Activated B cell treated with CpG ODN at 0.5 μM for 24 hours (primary cell): ENCODE measurements around the gene BCCIP. TPM values are rescaled to one million over a fixed set of nuclear protein-coding genes. Genes with fewer than 3 reads are reported as not detected.

Source experiments
- ATAC-seq: fragments of 200-7000 bp; cut with Tn5 transposase; one replicate; pipeline ENCODE4 v1.10.0; 2021; ENCODE audit warnings: low read depth, mild to moderate bottlenecking, moderate library complexity
- CTCF ChIA-PET: fragments of 350-600 bp; sonication (Branson Sonifier 250); formaldehyde crosslinking; loops from one replicate; lab custom pipeline; 2021; ENCODE audit warnings: antibody characterized with exemption; lab: Charles Lee
- POLR2A ChIA-PET: fragments of 350-600 bp; sonication (Branson Sonifier 250); formaldehyde crosslinking; loops from one replicate; lab custom pipeline; 2021; ENCODE audit warnings: antibody characterized with exemption; lab: Charles Lee
- DNase-seq: peaks from one replicate; pipeline ENCODE4 v3.0.0; 2022
- H3K27ac Mint-ChIP-seq: one replicate; pipeline ENCODE4 v1.8.0; 2020; ENCODE audit warnings: mixed read lengths
- H3K27me3 Mint-ChIP-seq: one replicate; pipeline ENCODE4 v1.8.0; 2021; ENCODE audit warnings: mixed read lengths
- H3K36me3 Mint-ChIP-seq: one replicate; pipeline ENCODE4 v1.8.0; 2021; ENCODE audit warnings: low read depth, mixed read lengths
- H3K4me1 Mint-ChIP-seq: one replicate; pipeline ENCODE4 v1.8.0; 2021; ENCODE audit warnings: mixed read lengths
- H3K4me3 Mint-ChIP-seq: one replicate; pipeline ENCODE4 v1.8.0; 2020; ENCODE audit warnings: mild to moderate bottlenecking, mixed read lengths
- H3K9me3 Mint-ChIP-seq: one replicate; pipeline ENCODE4 v1.8.0; 2020; ENCODE audit warnings: mixed read lengths
- intact Hi-C: fragments of 100-400 bp; cut with micrococcal nuclease; formaldehyde crosslinking; loops from one replicate; pipeline ENCODE4 v1.15.1; 2024
- total RNA-seq: library from RNA; stranded (reverse); gene quantifications from 2 replicates; pipeline ENCODE4 v1.2.3, GENCODE V29; 2022
- TF ChIP-seq, protein P1 (sequence below): fragments of 200-600 bp; IDR thresholded peaks from one replicate; pipeline ENCODE4 v1.8.0; 2022; ENCODE audit warnings: antibody characterized with exemption, mild to moderate bottlenecking

Gene BCCIP
- total RNA-seq, 1 donor from 2014 or later: 63.6 TPM

DNA sequence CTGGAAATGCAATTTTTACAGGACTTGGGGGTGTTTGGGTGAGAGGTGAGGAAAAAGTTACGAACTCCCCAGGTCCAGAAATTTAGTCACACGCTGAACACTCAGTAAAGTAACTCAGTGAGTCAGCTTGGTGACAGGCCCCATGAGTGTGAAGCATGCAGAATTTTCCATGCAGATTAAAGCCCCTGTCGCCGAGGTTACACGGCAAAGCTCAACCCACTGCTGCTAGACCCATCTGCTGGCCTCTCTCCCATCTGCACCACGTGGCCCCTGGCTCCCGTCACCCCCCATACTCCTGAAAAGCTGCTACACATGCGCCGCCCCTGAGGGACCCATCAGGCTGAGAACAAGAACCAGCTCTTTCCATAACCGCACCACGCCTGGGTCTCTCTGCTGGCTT is 40.7 kb upstream of the BCCIP start:
- H3K4me3 Mint-ChIP-seq: no peak overlapping the region
- no peak overlapping the region for H3K27ac Mint-ChIP-seq
- H3K4me1 Mint-ChIP-seq: no peaks in the 10 kb centered on the region
- CTCF ChIA-PET: no interaction called here
- no peaks in the 10 kb centered on the region for H3K9me3 Mint-ChIP-seq
- intact Hi-C loops: no loop called here
- TF ChIP-seq, protein P1, sequence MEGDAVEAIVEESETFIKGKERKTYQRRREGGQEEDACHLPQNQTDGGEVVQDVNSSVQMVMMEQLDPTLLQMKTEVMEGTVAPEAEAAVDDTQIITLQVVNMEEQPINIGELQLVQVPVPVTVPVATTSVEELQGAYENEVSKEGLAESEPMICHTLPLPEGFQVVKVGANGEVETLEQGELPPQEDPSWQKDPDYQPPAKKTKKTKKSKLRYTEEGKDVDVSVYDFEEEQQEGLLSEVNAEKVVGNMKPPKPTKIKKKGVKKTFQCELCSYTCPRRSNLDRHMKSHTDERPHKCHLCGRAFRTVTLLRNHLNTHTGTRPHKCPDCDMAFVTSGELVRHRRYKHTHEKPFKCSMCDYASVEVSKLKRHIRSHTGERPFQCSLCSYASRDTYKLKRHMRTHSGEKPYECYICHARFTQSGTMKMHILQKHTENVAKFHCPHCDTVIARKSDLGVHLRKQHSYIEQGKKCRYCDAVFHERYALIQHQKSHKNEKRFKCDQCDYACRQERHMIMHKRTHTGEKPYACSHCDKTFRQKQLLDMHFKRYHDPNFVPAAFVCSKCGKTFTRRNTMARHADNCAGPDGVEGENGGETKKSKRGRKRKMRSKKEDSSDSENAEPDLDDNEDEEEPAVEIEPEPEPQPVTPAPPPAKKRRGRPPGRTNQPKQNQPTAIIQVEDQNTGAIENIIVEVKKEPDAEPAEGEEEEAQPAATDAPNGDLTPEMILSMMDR: no peak
- H3K27me3 Mint-ChIP-seq: no peaks in the 10 kb centered on the region
- DNase-seq (no peak), ATAC-seq (no peak)
- peaks cover 7% of the 10 kb centered on the region for H3K36me3 Mint-ChIP-seq
- POLR2A ChIA-PET: no interaction called here

DNA sequence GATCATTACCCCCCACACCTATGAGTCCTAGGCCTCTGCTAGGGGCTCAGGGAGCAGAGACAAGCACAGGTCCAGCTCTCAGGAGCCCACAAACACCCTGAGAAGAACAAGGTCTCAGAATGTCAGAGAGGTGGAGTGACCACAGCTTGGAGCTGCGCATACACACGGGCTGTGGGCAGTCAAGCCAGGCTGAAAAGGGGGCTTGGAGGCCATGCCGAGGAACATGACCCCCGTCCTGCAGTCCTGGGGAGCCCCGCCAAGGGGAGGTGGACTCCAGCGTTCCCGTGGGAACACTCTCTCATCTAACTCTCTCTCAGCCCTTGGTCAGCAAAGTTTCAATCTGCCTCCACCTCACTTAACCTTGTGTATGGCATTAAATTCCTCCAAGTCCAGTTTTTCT is 39.9 kb upstream of the BCCIP start:
- ChIA-PET CTCF (no interaction called here), POLR2A (no interaction called here)
- TF ChIP-seq, protein P1: no peak
- peaks cover 14% of the 10 kb centered on the region for H3K36me3 Mint-ChIP-seq
- no peak overlapping the region for H3K27ac Mint-ChIP-seq
- ATAC-seq (no peak), DNase-seq (no peak)
- intact Hi-C loops: no loop called here
- no peaks in the 10 kb centered on the region for H3K27me3 Mint-ChIP-seq
- no peaks in the 10 kb centered on the region for H3K9me3 Mint-ChIP-seq
- H3K4me1 Mint-ChIP-seq: no peaks in the 10 kb centered on the region
- H3K4me3 Mint-ChIP-seq: no peak overlapping the region

DNA sequence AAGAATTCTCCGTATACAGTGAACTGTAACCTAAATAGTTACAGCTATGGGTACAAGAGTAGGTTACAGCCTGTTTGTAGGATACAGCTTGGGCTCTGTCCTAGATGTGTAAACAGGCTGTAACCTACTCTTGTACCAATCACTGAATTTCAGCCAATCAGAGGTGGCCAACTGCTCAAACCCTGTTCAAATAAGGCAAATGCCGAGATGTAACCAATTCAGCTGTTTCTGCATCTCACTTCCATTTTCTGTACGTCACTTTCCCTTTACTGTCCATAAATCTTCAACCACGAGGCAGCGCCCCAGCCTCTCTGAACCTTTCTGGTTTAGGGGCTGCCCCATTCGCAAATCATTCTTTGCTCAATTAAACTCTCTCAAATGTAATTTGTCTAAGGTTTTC is 39.4 kb upstream of the BCCIP start:
- H3K27me3 Mint-ChIP-seq: no peaks in the 10 kb centered on the region
- intact Hi-C loops: no loop called here
- POLR2A ChIA-PET: no interaction called here
- CTCF ChIA-PET: no interaction called here
- TF ChIP-seq, protein P1: no peak
- no peaks in the 10 kb centered on the region for H3K9me3 Mint-ChIP-seq
- no peak overlapping the region for H3K4me3 Mint-ChIP-seq
- H3K27ac Mint-ChIP-seq: no peak overlapping the region
- no peaks in the 10 kb centered on the region for H3K4me1 Mint-ChIP-seq
- DNase-seq (no peak), ATAC-seq (no peak)
- peaks cover 18% of the 10 kb centered on the region for H3K36me3 Mint-ChIP-seq

DNA sequence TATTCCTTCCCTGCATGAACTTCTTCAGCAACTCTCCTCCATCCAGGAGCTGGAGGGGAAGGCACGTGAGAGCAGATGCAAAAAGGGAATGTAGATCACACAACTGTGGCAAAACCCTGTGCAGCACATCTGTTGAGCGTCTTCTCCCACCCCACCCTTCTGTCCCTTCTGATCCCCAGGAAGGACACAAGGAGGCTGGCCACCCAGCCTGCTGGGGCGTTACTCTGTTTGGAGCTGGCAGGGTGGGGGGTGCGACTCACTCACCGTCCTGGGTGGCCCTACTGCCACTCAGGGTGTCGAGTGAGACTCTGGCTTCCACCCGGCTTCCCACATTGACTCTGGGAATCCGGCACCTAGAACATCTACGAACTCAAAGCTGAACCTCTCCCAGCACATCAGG is 37.6 kb upstream of the BCCIP start:
- intact Hi-C loops: no loop called here
- ATAC-seq (no peak), DNase-seq (no peak)
- Mint-ChIP-seq H3K27ac (no peak overlapping the region), H3K9me3 (no peaks in the 10 kb centered on the region), H3K27me3 (no peaks in the 10 kb centered on the region), H3K4me3 (no peak overlapping the region), H3K4me1 (no peaks in the 10 kb centered on the region), H3K36me3 (peaks cover 31% of the 10 kb centered on the region)
- POLR2A ChIA-PET: no interaction called here
- CTCF ChIA-PET: no interaction called here
- TF ChIP-seq, protein P1: no peak

DNA sequence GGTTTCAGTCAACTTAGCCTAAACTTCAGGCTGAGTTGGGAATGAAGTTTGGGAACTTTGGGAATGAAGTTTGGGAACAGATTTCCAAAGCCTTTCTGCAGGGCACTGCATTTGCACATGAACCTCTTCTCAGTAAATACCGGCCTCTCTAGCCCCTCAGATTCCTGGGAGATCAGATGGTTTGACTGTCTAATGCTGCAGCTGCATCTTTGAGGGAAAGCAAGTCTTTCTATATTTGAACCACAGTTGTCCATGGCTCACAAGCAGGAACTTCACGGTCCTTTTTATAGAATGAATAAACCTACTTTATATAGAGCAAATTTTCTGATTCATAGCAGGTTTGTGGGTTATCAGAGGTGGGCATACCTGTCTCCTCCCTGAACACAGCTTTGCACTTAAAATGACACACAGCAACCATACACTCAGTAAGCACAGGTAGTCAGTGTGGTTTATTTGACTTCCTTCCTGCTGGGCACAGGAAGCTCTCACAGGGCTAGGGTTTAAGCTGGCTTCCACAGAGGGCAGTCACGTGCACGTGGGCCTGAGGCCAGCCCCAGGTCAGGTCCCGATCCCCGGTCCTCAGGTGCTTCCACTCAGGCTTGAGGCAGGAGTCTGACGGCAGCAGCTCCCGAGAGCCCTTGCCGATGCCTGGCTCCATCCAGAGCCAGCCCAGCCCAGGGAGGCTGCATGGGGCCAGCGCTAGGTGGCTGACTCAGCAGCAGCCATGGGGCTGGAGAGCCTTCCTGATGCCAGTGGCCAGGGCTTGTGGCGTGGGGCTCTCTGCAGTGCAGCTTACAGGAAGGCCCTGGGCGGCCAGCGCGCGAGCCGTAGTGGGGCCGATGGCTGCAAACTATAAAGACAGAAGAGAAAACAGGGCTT is 35.0 kb upstream of the BCCIP start:
- TF ChIP-seq, protein P1: no peak
- no peaks in the 10 kb centered on the region for H3K27me3 Mint-ChIP-seq
- no peak for ATAC-seq
- no peak for DNase-seq
- no peak overlapping the region for H3K4me3 Mint-ChIP-seq
- peaks cover 52% of the 10 kb centered on the region for H3K36me3 Mint-ChIP-seq
- CTCF ChIA-PET: no interaction called here
- no peaks in the 10 kb centered on the region for H3K9me3 Mint-ChIP-seq
- intact Hi-C loops: no loop called here
- POLR2A ChIA-PET: no interaction called here
- no peaks in the 10 kb centered on the region for H3K4me1 Mint-ChIP-seq
- no peak overlapping the region for H3K27ac Mint-ChIP-seq
